HTR-8/SVneo (cell line): Measurements from ENCODE around the gene MFAP4.

Experiments used
- DNase-seq: peaks from one replicate; pipeline ENCODE4 v3.0.0; 2011; ENCODE audit warnings: low spot score, mixed read lengths; ENCODE audit not compliant: insufficient read length
- FAIRE-seq: peaks from 2 replicates; lab custom pipeline; 2011; peaks lifted over from hg19 to GRCh38; lab: Jason Lieb, UNC

MFAP4 gene

DNA sequence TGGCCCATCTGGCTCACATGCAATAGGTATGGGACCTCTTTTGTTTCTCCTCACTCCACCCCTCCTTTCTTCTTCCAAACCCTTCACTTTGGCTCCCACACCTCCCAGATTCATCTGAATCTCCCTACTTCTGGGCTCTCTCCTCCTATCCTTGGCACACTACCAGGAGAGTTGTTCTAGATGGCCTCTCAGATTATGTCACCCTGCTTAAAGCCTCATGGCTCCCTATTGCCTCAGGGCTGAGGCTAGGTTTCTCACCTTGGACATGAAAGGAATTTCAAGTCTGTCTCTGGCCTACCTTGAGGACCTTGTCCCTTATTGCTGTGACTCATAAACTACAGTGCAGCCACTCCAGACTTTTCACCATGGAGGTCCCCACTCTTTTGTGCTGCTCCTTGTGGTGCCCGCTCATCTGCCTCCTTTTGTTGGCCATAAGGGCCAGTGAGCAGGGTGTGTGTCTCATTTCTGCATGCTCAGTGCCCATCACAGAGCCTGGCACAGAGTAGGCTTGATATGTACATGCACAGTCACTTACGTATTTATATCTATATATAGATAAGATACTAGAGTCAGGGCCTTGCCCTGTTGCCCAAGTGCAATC, 1.0 kb upstream of the MFAP4 start:
- DNase-seq (no peak), FAIRE-seq (peak; percentile 38)

DNA sequence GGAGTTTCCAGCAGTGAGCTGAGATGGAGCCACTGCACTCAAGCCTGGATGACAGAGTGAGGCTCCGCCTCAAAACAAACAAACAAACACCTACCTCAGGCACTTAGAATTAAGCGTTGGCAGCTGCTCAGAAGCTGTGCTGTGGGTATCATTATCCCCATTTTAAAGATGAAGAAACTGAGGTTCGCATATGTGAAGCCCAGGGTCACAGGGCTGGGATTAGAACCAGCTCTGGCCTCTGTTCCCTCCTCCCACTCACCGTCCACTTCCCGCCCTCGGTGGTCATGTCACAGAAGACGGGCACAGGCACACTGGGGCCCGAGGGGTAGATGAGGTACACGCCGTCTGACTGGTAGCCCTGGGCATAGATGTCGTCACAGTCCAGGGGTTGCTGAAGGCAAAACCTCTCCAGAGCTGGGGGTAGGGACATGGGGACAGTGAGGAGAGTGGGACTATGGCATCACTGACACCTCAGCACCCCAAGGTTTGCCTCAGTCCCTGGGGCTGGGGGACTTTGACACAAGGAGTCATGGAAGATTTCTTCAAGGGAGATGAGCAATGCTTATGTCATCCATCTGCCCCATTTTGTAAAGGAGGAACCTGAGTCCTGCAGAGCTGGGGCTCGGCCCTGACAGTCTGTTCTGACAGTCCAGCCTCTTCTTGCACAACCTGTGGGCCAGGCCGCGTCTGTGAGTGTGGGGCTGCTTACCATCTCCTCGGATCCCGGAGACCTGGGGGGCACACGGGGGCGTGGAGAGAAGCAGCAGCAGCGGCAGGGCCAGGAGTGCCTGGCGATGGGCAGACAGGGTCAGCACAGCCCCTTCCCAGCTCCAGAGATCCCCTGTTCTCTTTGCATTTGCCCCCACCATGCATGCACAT, 700 bp downstream of the MFAP4 start:
- peak; percentile 86 for FAIRE-seq
- DNase-seq, result peak; percentile 73

DNA sequence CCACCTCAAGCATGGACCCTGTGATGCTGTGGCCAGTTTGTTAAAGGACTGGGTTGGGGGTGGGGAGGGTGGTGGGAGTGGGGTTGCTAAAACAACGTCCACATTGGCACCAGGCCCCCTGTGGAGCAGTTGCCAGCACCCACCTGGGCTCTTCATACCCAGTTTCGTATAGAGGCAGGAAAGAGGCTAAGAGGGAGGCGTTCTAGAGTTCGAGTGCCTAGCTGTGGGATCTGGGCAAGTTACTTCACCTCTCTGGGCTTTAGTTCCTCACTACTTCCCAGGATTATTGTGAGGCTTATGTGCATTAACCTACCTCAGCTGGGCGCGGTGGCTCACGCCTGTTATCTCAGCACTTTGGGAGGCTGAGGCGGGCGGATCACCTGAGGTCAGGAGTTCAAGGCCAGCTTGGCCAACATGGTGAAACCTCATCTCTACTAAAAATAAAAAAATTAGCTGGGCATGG, 1.4 kb downstream of the MFAP4 start:
- no peak for FAIRE-seq
- DNase-seq, result no peak

DNA sequence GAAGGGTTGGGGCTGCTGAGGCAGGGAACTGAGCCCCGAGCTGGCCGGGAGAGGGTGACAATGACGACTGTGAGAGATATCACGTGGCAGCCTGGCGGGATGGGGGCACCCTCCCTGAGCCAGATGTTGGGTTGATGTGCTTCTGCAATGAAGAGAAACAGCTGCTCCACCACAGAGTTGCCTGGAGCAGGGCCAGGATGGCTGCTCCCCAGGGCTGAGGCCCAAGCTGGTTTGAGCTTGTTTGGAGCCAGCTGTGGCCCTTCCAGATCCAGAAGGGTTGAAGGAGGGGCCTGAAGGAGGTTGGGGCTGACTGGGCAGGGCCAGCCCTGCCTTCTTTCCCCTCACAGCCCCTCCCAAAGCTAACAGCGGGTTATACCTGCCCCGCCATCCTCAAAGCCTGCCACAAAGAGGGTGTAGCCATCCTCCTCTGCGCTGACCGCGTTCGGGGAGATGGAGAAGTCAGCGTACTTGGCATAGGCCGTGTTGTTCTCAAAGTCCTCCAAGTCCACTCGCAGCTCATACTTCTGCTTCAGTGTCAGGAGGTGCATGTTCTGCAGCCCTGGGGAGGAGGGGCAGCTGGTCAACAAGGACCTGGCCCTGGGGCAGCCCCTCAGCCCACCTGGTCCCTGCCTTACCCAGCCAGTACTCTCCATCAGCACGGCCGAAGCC, 2.1 kb downstream of the MFAP4 start:
- FAIRE-seq (peak; percentile 92), DNase-seq (no peak)

DNA sequence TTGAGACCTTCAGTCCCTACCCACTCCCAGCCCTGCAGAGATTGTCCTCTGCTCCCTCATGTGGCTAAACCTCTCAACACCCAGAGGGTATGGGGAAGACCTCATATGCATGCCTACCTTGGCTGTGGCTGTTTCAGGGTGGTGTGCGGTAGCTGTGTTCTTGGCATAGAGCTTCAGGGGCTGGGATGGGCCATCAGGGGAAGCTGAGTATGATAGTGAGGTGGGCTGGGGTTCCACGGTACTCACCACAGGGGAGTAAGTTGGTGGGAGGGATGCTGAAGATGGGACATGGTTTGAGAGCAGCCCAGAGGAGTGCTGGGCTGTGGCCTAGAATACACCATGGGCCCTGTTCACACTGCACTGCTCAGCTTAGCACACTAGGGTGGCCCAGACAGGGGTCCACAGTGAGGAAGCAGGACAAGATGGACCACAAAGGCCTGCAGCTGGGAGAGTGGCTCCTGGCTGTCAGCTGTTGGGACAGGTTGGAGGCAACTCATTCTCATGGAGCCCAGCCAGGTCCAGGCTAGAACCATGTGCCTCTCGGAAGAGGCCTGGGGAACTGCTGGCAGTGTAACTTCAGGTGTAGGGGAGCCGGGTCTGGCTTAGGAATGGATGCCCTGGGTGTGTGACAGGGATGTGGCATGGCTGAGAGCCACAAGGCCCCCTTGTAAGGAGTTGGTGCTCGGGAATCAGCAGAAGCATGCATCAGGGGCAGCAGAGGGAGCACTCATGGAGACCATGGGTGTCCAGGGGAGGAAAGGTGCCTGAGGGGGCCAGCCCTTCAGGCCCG, 3.1 kb downstream of the MFAP4 start:
- FAIRE-seq (peak; percentile 49), DNase-seq (no peak)

DNA sequence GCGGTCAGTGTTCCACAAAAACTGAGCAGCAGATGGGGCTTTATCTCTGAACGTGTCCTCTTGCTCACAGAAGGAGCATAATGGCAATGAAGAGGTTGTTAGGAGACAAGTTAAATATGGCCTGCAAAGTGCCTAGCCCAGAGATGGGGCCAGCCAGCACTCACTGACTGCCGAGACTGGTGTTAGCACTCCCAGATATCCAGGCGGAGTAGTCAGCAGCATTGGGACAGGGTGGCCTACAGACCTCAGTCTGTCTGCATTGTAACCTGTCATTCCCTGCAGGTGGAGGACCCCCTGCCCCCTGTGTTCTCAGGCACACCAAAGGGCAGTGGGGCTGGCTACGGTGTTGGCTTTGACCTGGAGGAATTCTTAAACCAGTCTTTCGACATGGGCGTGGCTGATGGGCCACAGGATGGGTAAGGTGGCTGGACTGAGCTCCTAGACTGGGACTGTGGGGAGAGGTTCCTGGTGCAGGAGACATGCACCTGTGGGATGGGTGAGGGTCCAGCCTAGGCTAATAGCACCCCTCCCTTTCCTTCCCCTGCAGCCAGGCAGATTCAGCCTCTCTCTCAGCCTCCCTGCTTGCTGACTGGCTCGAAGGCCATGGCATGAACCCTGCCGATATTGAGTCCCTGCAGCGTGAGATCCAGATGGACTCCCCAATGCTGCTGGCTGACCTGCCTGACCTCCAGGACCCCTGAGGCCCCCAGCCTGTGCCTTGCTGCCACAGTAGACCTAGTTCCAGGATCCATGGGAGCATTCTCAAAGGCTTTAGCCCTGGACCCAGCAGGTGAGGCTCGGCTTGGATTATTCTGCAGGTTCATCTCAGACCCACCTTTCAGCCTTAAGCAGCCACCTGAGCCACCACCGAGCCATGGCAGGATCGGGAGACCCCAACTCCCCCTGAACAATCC, 4.2 kb downstream of the MFAP4 start:
- peak; percentile 81 for FAIRE-seq
- no peak for DNase-seq

DNA sequence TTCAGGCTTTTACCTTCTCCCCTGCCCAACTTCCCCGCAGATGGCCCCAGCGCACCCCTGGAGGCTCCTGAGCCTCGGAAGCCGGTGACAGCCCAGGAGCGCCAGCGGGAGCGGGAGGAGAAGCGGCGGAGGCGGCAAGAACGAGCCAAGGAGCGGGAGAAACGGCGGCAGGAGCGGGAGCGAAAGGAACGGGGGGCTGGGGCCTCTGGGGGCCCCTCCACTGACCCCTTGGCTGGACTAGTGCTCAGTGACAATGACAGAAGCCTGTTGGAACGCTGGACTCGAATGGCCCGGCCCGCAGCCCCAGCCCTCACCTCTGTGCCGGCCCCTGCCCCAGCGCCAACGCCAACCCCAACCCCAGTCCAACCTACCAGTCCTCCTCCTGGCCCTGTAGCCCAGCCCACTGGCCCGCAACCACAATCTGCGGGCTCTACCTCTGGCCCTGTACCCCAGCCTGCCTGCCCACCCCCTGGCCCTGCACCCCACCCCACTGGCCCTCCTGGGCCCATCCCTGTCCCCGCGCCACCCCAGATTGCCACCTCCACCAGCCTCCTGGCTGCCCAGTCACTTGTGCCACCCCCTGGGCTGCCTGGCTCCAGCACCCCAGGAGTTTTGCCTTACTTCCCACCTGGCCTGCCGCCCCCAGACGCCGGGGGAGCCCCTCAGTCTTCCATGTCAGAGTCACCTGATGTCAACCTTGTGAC, 5.1 kb downstream of the MFAP4 start:
- FAIRE-seq (no peak), DNase-seq (no peak)

DNA sequence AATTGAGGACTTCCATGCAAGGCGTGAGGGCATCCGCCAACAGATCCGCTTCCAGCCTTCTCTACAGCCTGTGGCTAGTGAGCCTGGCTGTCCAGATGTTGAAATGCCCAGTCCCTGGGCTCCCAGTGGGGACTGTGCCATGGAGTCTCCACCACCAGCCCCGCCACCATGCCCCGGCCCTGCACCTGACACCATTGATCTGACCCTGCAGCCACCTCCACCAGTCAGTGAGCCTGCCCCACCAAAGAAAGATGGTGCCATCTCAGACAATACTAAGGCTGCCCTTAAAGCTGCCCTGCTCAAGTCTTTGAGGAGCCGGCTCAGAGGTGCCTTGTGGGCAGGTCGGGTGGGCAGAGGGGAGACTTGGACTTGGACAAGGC, 5.6 kb downstream of the MFAP4 start:
- FAIRE-seq, result no peak
- no peak for DNase-seq

DNA sequence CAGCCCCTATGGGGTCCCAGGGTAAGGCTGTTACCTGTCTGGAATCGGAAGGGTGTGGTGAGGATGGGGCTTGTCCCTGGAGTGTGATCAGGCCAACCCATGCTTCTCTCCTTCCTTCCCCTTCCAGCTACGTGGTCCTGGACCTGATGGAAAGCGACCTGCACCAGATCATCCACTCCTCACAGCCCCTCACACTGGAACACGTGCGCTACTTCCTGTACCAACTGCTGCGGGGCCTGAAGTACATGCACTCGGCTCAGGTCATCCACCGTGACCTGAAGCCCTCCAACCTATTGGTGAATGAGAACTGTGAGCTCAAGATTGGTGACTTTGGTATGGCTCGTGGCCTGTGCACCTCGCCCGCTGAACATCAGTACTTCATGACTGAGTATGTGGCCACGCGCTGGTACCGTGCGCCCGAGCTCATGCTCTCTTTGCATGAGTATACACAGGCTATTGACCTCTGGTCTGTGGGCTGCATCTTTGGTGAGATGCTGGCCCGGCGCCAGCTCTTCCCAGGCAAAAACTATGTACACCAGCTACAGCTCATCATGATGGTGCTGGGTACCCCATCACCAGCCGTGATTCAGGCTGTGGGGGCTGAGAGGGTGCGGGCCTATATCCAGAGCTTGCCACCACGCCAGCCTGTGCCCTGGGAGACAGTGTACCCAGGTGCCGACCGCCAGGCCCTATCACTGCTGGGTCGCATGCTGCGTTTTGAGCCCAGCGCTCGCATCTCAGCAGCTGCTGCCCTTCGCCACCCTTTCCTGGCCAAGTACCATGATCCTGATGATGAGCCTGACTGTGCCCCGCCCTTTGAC, 6.3 kb downstream of the MFAP4 start:
- FAIRE-seq (no peak), DNase-seq (no peak)

DNA sequence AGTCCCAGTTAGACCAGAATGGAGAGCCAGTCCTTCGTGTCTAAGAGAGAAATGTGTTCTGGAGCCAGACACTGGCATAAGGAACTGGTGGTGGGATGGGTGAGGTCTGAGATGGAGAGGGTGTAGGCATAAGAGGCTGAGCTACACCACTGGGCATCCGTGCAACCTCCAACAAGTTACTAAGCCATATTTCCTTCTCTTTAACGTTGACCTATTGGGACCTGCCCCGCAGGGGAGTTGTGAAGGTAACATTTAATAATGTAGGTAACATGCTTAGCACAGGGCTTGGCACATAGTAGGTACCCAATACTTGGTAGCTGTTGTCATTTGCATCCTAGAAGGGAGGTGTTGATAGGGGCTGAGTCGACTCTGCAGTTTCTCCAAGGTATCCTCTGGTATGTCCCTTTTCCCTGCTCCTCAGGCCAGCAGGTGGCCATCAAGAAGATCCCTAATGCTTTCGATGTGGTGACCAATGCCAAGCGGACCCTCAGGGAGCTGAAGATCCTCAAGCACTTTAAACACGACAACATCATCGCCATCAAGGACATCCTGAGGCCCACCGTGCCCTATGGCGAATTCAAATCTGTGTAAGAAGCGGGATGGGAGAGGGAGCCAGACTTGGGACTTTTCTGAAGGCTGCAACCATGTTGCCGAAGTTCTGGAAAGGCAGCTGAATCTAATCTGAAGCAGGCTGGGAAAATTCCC, 7.5 kb downstream of the MFAP4 start:
- FAIRE-seq (peak; percentile 81), DNase-seq (no peak)

DNA sequence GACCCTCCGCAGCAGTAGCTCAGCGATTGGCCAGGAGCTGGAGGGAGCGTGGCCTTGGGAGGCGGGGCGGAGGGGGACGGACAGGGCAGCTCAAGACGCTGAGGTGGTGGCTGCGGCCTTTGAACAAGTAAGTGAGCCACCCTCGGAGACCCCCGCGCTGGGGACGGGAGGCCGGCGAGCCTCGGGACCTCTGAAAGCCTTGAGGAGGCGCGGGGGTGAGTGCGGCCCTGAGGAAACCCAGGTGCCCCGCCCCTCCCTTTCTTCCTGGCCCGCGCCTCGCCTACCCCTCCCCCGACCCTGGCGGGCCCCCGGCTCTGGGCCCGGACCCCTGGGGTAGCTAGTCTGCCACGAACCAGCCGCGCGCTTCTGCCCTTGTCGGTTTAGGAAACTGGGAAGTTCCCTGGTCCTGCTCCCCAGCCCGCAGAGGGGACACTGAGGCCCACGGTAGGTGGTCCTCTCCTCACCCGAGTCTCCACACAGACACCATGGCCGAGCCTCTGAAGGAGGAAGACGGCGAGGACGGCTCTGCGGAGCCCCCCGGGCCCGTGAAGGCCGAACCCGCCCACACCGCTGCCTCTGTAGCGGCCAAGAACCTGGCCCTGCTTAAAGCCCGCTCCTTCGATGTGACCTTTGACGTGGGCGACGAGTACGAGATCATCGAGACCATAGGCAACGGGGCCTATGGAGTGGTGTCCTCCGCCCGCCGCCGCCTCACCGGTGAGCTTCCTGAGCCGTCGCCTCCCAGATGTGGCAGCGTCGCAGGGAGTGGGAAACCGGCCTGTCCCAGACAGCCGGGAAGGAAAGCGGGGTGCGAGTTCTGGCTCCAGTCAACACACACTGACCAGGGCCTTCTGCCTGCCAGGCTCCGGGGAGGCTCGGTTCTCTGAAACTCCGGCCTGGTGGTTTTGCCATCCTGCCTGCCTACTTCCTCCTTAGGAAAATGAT, 8.3 kb downstream of the MFAP4 start, which contains the start of gene MAPK7:
MAPK7 (plus strand) TSS at position 83 of the 945 bp plus-strand sequence; CDS start at position 486, 403 bp downstream.
- FAIRE-seq (peak; percentile 46), DNase-seq (no peak)

DNA sequence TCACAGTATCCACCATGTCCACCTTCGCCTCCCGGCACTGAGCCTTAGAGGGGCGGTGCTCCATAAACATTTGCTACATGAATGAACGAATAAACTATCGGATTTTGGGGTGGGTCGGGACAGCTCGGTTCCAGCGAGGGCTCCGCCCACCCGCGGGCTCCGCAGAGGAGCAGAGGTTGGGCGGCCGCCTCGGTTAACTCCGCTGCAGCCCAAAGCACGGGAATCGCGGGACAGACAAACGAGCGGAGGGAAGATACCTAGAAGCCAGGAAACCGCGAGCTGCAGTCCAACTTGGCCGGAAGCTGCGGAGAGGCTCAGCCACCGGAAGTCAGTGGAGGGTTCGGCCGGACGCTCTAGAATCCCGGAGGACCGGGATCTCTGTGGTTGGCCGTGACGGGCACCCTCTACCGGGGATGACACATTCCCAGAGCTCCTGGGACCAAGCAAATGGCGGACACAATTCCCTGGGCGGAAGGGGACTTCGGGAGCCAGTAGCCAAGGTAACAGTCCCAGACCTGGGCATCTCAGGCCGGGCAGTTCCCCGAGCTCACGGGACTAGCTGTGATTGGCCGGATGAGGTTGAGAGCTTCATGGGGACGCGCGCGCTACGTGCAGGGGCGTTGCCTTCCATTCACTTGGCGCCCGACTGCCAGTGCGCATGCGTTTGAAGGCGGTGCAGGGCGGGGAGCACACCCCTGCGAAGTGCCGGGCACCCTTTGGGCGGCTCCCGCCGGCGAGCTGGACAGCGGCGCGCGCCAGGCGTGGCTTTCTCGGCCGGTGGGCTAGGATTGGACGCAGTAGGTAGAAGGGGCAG, 9.2 kb downstream of the MFAP4 start:
- FAIRE-seq (peak; percentile 100), DNase-seq (peak; percentile 100)

DNA sequence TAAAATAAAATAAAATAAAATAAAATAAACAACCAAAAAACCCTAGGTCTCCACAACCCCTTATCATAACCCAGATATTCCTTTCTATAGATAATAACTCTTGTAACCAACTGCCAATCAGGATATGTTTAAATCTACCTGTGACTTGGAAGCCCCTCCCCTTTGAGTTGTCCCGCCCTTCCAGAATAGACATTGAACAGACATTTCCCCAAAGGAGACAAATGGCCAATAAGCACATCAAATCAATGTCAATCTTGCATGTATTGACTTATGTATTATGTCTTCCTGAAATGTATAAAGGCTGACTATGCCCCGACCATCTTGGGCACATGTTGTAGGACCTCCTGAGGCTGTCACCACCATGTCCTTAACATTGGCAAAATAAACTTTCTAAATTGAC, 10.2 kb downstream of the MFAP4 start:
- DNase-seq (no peak), FAIRE-seq (no peak)

DNA sequence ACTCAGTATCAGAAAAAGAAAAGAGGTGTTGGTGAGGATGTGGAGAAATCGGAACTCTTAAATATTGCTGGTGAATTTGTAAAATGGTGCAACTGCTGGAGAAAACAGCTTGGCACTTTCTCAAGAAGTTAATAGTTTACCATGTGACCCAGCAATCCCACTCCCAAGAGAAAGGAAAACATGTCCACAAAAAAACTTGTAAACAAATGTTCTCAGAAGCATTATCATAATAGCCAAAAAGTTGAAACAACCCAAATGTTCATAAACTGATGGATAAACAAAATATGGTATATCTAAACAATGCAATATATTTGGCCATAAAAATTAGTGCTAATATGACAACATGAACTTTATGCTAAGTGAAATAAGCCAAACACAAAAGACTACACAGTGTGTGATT, 11.3 kb downstream of the MFAP4 start:
- peak; percentile 44 for FAIRE-seq
- DNase-seq, result no peak

DNA sequence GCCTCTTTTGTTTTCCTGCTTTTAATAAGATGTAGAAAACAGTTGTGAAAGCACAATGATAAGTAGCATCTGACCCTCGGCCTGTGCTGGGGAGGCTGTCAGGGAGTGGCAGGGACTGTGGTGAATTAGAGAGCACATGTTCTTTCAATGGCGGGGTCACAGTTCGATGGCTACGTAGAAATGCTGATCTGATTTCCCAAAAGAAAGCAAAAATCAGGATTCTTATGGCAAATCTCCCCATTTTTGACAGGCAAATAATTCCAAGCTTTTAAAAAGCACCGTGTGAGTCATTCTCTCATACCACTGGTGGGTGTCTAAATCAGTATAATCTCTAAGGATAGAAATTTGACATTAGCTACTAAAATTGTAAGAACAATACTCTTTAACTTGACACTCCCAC, 12.9 kb downstream of the MFAP4 start:
- no peak for DNase-seq
- peak; percentile 48 for FAIRE-seq
